Neural progenitor cell (in vitro differentiated cells): ENCODE data around the gene RTRAF. TPM values are rescaled to one million over a fixed set of nuclear protein-coding genes. Genes with fewer than 3 reads are reported as not detected.

Experiments used
- DNase-seq: peaks from one replicate; pipeline ENCODE4 v3.0.0-alpha.2; 2016; ENCODE audit warnings: low spot score
- H2AFZ ChIP-seq: fragments of 200-600 bp; sonication (generic); replicated peaks from 2 replicates; pipeline ENCODE4 v1.6.1; 2016; ENCODE audit warnings: antibody characterized with exemption
- H3F3A ChIP-seq: fragments of 200-600 bp; sonication (generic); 2 replicates; pipeline ENCODE4 v1.6.1; 2016; ENCODE audit warnings: antibody characterized with exemption, low read depth
- H3K27ac ChIP-seq: fragments of 200-600 bp; sonication (generic); 2 replicates; pipeline ENCODE4 v1.5.1; 2016; ENCODE audit warnings: mild to moderate bottlenecking
- H3K27me3 ChIP-seq: fragments of 200-600 bp; sonication (generic); 2 replicates; pipeline ENCODE4 v1.6.1; 2016; ENCODE audit warnings: mild to moderate bottlenecking, moderate library complexity
- H3K36me3 ChIP-seq: fragments of 200-600 bp; sonication (generic); 2 replicates; pipeline ENCODE4 v1.5.1; 2016
- H3K4me1 ChIP-seq: fragments of 200-600 bp; sonication (generic); 2 replicates; pipeline ENCODE4 v1.6.1; 2016; ENCODE audit warnings: mixed run types
- H3K4me2 ChIP-seq: fragments of 200-600 bp; sonication (generic); 2 replicates; pipeline ENCODE4 v1.6.1; 2016
- H3K4me3 ChIP-seq: fragments of 200-600 bp; sonication (generic); 2 replicates; pipeline ENCODE4 v1.5.1; 2016
- H3K79me2 ChIP-seq: fragments of 200-600 bp; sonication (generic); 2 replicates; pipeline ENCODE4 v1.6.1; 2016; ENCODE audit warnings: low read depth
- H3K9ac ChIP-seq: fragments of 200-600 bp; sonication (generic); 2 replicates; pipeline ENCODE4 v1.6.1; 2016
- H3K9me3 ChIP-seq: fragments of 200-600 bp; sonication (generic); 2 replicates; pipeline ENCODE4 v1.5.1; 2016; ENCODE audit warnings: low read depth
- H4K20me1 ChIP-seq: fragments of 200-600 bp; sonication (generic); 2 replicates; pipeline ENCODE4 v1.6.1; 2016; ENCODE audit warnings: low read depth
- H3K27ac Mint-ChIP-seq: 3 replicates; pipeline ENCODE4 v1.8.0; 2021; ENCODE audit warnings: mixed read lengths
- H3K27me3 Mint-ChIP-seq: 2 replicates; pipeline ENCODE4 v1.8.0; 2022; ENCODE audit warnings: low read depth, mild to moderate bottlenecking, inconsistent platforms, moderate library complexity, mixed read lengths; ENCODE audit not compliant: insufficient read depth
- H3K36me3 Mint-ChIP-seq: 3 replicates; pipeline ENCODE4 v1.8.0; 2021; ENCODE audit warnings: mixed read lengths
- H3K4me1 Mint-ChIP-seq: 3 replicates; pipeline ENCODE4 v1.8.0; 2021; ENCODE audit warnings: mixed read lengths
- H3K4me3 Mint-ChIP-seq: 3 replicates; pipeline ENCODE4 v1.8.0; 2021; ENCODE audit warnings: mild to moderate bottlenecking, moderate library complexity, mixed read lengths
- H3K9me3 Mint-ChIP-seq: 3 replicates; pipeline ENCODE4 v1.8.0; 2020; ENCODE audit warnings: mixed read lengths
- EZH2 ChIP-seq: fragments of 200-600 bp; sonication (generic); IDR thresholded peaks from 2 replicates; pipeline ENCODE4 v1.6.1; 2017; ENCODE audit warnings: antibody characterized with exemption, mild to moderate bottlenecking, moderate library complexity
- EZH2phosphoT487 ChIP-seq: fragments of 200-600 bp; sonication (generic); IDR thresholded peaks from 2 replicates; pipeline ENCODE4 v1.6.1; 2017; ENCODE audit warnings: antibody characterized with exemption
- total RNA-seq: library from RNA; depleted of rRNA; stranded (reverse); fragments of >200 nt; gene quantifications from 2 replicates; pipeline ENCODE4 v1.2.3, GENCODE V29; 2015; ENCODE audit warnings: low replicate concordance
- TF ChIP-seq, protein P1 (sequence below): fragments of 200-600 bp; sonication (generic); IDR thresholded peaks from 2 replicates; pipeline ENCODE4 v1.5.1; 2017; ENCODE audit warnings: antibody characterized with exemption, mild to moderate bottlenecking

RTRAF gene
- total RNA-seq, 1 donor from 2014 or later, result 414 TPM

GRCh38 chr14:52013984-52014600 is 24.7 kb downstream of the RTRAF start:
- Histone ChIP-seq H3K9me3 (no peaks in the 10 kb centered on the region), H3K79me2 (no peaks in the 10 kb centered on the region), H3K27me3 (no peaks in the 10 kb centered on the region), H4K20me1 (no peaks in the 10 kb centered on the region), H3K36me3 (no peaks in the 10 kb centered on the region), H3F3A (peaks cover 12% of the 10 kb centered on the region), H3K4me3 (no peak overlapping the region), H2AFZ (no peak overlapping the region), H3K27ac (no peak overlapping the region), H3K4me2 (no peak overlapping the region), H3K9ac (no peak overlapping the region), H3K4me1 (peaks cover 17% of the 10 kb centered on the region)
- H3K36me3 Mint-ChIP-seq, result peaks cover 20% of the 10 kb centered on the region
- peaks cover 4% of the 10 kb centered on the region for H3K27me3 Mint-ChIP-seq
- TF ChIP-seq, protein P1, sequence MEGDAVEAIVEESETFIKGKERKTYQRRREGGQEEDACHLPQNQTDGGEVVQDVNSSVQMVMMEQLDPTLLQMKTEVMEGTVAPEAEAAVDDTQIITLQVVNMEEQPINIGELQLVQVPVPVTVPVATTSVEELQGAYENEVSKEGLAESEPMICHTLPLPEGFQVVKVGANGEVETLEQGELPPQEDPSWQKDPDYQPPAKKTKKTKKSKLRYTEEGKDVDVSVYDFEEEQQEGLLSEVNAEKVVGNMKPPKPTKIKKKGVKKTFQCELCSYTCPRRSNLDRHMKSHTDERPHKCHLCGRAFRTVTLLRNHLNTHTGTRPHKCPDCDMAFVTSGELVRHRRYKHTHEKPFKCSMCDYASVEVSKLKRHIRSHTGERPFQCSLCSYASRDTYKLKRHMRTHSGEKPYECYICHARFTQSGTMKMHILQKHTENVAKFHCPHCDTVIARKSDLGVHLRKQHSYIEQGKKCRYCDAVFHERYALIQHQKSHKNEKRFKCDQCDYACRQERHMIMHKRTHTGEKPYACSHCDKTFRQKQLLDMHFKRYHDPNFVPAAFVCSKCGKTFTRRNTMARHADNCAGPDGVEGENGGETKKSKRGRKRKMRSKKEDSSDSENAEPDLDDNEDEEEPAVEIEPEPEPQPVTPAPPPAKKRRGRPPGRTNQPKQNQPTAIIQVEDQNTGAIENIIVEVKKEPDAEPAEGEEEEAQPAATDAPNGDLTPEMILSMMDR, result peak; percentile 50
- TF ChIP-seq EZH2phosphoT487 (no peak), EZH2 (no peak)
- no peaks in the 10 kb centered on the region for H3K9me3 Mint-ChIP-seq
- DNase-seq, result peak; percentile 33
- peaks cover 13% of the 10 kb centered on the region for H3K4me1 Mint-ChIP-seq
- H3K4me3 Mint-ChIP-seq, result no peak overlapping the region
- H3K27ac Mint-ChIP-seq, result no peak overlapping the region

DNA sequence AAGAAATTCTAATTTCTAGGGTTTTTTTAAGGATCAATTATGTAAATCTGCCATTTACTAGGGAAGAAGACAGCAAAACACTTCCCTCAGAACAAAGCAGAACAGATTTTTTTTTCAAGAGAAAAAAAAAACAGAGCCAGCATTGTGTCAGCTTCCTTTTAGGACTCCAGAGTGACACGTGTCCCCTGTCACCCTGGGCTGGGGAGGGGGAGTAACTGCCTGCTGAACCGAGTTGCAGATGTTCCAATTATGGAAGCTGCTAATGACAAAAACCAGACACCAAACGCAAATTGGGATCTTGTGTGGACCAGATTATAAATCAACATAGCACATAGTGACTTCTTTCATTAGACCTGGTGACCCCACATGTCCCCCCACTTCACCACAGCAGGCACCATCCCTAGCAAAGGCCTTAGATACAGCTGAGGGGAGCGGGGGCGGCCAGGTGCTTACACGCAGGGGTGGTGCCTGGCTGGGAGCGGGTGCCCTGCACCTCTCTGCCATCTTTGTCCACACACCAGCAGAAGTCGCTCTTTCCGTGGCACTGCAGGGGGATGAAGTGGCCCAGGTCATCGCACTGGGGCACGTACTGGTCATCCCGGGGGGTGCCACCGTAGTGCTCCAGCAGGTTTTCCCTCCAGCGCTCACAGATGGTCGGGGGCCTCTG is 25.4 kb downstream of the RTRAF start:
- Histone ChIP-seq H3K79me2 (no peaks in the 10 kb centered on the region), H3K36me3 (no peaks in the 10 kb centered on the region), H3F3A (peaks cover 12% of the 10 kb centered on the region), H3K27ac (no peak overlapping the region), H3K27me3 (no peaks in the 10 kb centered on the region), H3K4me1 (peaks cover 17% of the 10 kb centered on the region), H3K9ac (no peak overlapping the region), H3K4me3 (no peak overlapping the region), H3K9me3 (no peaks in the 10 kb centered on the region), H3K4me2 (no peak overlapping the region), H2AFZ (no peak overlapping the region), H4K20me1 (no peaks in the 10 kb centered on the region)
- Mint-ChIP-seq H3K4me1 (peaks cover 13% of the 10 kb centered on the region), H3K27me3 (peaks cover 4% of the 10 kb centered on the region), H3K27ac (no peak overlapping the region), H3K4me3 (no peak overlapping the region), H3K9me3 (no peaks in the 10 kb centered on the region), H3K36me3 (peaks cover 19% of the 10 kb centered on the region)
- DNase-seq, result no peak
- no peak for TF ChIP-seq EZH2phosphoT487
- TF ChIP-seq, protein P1, result no peak
- TF ChIP-seq EZH2, result no peak

- H3K4me3 Mint-ChIP-seq, result no peak overlapping the region
- peak overlapping the region; percentile 26 for H2AFZ ChIP-seq
- H3K9me3 ChIP-seq, result no peaks in the 10 kb centered on the region
- no peaks in the 10 kb centered on the region for H4K20me1 ChIP-seq
- no peak for TF ChIP-seq EZH2phosphoT487
- TF ChIP-seq, protein P1, result peak; percentile 58
- no peaks in the 10 kb centered on the region for H3K27me3 ChIP-seq
- no peak overlapping the region for H3K4me3 ChIP-seq
- peaks cover 13% of the 10 kb centered on the region for H3K4me1 Mint-ChIP-seq
- H3K27ac ChIP-seq, result no peak overlapping the region
- no peaks in the 10 kb centered on the region for H3K9me3 Mint-ChIP-seq
- peak; percentile 60 for DNase-seq
- no peaks in the 10 kb centered on the region for H3K36me3 ChIP-seq
- H3K4me1 ChIP-seq, result peaks cover 25% of the 10 kb centered on the region
- peaks cover 17% of the 10 kb centered on the region for H3K36me3 Mint-ChIP-seq
- H3K79me2 ChIP-seq, result no peaks in the 10 kb centered on the region
- H3K27ac Mint-ChIP-seq, result no peak overlapping the region
- peaks cover 10% of the 10 kb centered on the region for H3F3A ChIP-seq
- H3K27me3 Mint-ChIP-seq, result peaks cover 4% of the 10 kb centered on the region
- no peak overlapping the region for H3K4me2 ChIP-seq
- no peak overlapping the region for H3K9ac ChIP-seq
Measured at GRCh38 chr14:52015411-52016030, 26.2 kb downstream of the RTRAF start.
